Smooth muscle cell (in vitro differentiated cells): ENCODE measurements around the gene XPO1. TPM values are rescaled to one million over a fixed set of nuclear protein-coding genes. Genes with fewer than 3 reads are reported as not detected.

ENCODE experiments used
- DNase-seq: peaks from one replicate; lab custom pipeline; 2025; ENCODE audit not compliant: unreplicated experiment; lab: John Stamatoyannopoulos, UW
- H2AFZ ChIP-seq: fragments of 200-600 bp; sonication (generic); 2 replicates; pipeline ENCODE4 v1.6.0; 2016; ENCODE audit warnings: antibody characterized with exemption, low read depth, mild to moderate bottlenecking
- H3F3A ChIP-seq: fragments of 200-600 bp; sonication (generic); 2 replicates; pipeline ENCODE4 v1.6.0; 2017; ENCODE audit warnings: antibody characterized with exemption, low read depth
- H3K27ac ChIP-seq: fragments of 200-600 bp; sonication (generic); 2 replicates; pipeline ENCODE4 v1.5.1; 2016; ENCODE audit warnings: low read depth, mild to moderate bottlenecking
- H3K27me3 ChIP-seq: fragments of 200-600 bp; sonication (generic); 2 replicates; pipeline ENCODE4 v1.6.1; 2016; ENCODE audit warnings: low read depth, mild to moderate bottlenecking
- H3K36me3 ChIP-seq: fragments of 200-600 bp; sonication (generic); 2 replicates; pipeline ENCODE4 v1.5.1; 2016; ENCODE audit warnings: low read depth
- H3K4me1 ChIP-seq: fragments of 200-600 bp; sonication (generic); 2 replicates; pipeline ENCODE4 v1.5.1; 2016; ENCODE audit warnings: low read depth
- H3K4me2 ChIP-seq: fragments of 200-600 bp; sonication (generic); 2 replicates; pipeline ENCODE4 v1.6.0; 2016; ENCODE audit warnings: mild to moderate bottlenecking
- H3K4me3 ChIP-seq: fragments of 200-600 bp; sonication (generic); 2 replicates; pipeline ENCODE4 v1.5.1; 2016; ENCODE audit warnings: mild to moderate bottlenecking
- H3K79me2 ChIP-seq: fragments of 200-600 bp; sonication (generic); 2 replicates; pipeline ENCODE4 v1.6.0; 2016; ENCODE audit warnings: low read depth, mild to moderate bottlenecking
- H3K9ac ChIP-seq: fragments of 200-600 bp; sonication (generic); 2 replicates; pipeline ENCODE4 v1.6.0; 2016; ENCODE audit warnings: low read depth
- H3K9me3 ChIP-seq: fragments of 200-600 bp; sonication (generic); replicated peaks from 2 replicates; pipeline ENCODE4 v1.5.1; 2016; ENCODE audit warnings: low read depth
- H4K20me1 ChIP-seq: fragments of 200-600 bp; sonication (generic); 2 replicates; pipeline ENCODE4 v1.6.0; 2016; ENCODE audit warnings: low read depth
- WGBS: methylation state at CpG from one replicate; pipeline ENCODE4 v1.1.7; 2016; ENCODE audit warnings: low lambda C conversion rate; 5-methylcytosine and 5-hydroxymethylcytosine counted together
- polyA plus RNA-seq: library from polyadenylated mRNA; unstranded; fragments of >200 nt; fragmentation: Nextera tagmentation; extraction: Ambion mirVana; gene quantifications from 2 replicates; pipeline ENCODE4 v1.2.1, GENCODE V29; 2016
- total RNA-seq: library from RNA; depleted of rRNA; stranded (reverse); fragments of >200 nt; gene quantifications from 2 replicates; pipeline ENCODE4 v1.2.3, GENCODE V29; 2014
- TF ChIP-seq, protein P1 (sequence below): fragments of 200-600 bp; sonication (generic); IDR thresholded peaks from 2 replicates; pipeline ENCODE4 v1.5.1; 2017; ENCODE audit warnings: borderline replicate concordance, mild to moderate bottlenecking, antibody characterized with exemption; ENCODE audit not compliant: insufficient read depth, poor library complexity, severe bottlenecking

XPO1 gene
- total and polyA plus RNA-seq, 2 experiments from 2014 or later: 42.6 to 449 TPM

DNA sequence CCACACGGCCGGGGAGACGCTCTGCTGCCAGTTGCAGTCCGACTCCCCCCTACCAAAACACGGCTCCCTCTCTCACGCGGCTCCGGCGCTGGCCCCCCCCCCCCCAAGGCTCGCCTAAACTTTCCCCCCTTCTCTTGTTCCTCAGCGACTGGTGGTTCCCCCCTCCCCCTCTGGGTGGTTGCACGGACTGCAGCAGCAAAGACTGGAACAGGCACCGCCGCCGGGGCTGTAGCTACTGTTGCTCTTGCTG is 281 bp downstream of the XPO1 start:
- Histone ChIP-seq H3K36me3 (no peaks in the 10 kb centered on the region), H3F3A (no peaks in the 10 kb centered on the region), H3K4me1 (peaks cover 27% of the 10 kb centered on the region), H3K27ac (peak overlapping the region; percentile 93), H2AFZ (peak overlapping the region; percentile 78), H3K9ac (peak overlapping the region; percentile 87), H3K27me3 (no peaks in the 10 kb centered on the region), H3K4me3 (peak overlapping the region; percentile 88), H4K20me1 (peaks cover 41% of the 10 kb centered on the region), H3K79me2 (peaks cover 36% of the 10 kb centered on the region), H3K9me3 (no peaks in the 10 kb centered on the region), H3K4me2 (peak overlapping the region; percentile 89)
- 2% methylated on average over 5 of the region's 15 CpGs for WGBS
- no peak for DNase-seq
- TF ChIP-seq, protein P1, sequence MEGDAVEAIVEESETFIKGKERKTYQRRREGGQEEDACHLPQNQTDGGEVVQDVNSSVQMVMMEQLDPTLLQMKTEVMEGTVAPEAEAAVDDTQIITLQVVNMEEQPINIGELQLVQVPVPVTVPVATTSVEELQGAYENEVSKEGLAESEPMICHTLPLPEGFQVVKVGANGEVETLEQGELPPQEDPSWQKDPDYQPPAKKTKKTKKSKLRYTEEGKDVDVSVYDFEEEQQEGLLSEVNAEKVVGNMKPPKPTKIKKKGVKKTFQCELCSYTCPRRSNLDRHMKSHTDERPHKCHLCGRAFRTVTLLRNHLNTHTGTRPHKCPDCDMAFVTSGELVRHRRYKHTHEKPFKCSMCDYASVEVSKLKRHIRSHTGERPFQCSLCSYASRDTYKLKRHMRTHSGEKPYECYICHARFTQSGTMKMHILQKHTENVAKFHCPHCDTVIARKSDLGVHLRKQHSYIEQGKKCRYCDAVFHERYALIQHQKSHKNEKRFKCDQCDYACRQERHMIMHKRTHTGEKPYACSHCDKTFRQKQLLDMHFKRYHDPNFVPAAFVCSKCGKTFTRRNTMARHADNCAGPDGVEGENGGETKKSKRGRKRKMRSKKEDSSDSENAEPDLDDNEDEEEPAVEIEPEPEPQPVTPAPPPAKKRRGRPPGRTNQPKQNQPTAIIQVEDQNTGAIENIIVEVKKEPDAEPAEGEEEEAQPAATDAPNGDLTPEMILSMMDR: no peak

DNA sequence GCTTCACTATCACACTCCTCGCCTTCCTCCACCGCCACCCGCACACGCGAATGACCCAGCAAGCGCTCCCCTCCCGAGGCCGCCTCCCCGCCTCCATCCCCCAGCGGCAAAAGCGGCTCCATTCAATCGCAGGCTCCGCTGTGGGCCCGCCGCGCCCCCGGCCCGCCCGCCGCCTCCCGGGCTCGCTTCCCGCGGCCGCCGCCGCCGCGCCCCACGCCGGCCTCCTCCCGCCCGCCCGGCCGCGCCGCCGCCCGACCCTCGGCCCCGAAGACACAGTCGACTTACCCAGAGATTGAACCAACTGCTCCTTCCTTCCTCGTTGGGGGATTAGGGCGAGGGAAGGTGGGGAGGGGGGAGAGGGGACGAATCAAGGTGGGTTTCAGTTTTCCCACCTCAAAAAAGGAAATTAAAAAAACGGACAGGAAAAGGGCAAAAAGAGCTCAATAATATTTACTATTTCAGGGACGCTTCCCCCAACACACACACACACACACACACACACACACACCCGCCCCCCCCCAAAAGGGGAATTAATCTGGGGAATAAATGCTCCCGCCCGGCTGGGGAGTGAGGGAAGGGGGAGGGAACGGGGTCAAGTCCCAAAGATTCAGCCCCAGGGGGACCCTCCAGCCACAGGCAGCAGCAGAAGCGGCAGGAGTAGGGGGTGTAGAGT is 743 bp downstream of the XPO1 start:
- H3K79me2 ChIP-seq: peaks cover 41% of the 10 kb centered on the region
- no peaks in the 10 kb centered on the region for H3K9me3 ChIP-seq
- DNase-seq: peak; percentile 54
- H3K4me3 ChIP-seq: peak overlapping the region; percentile 88
- TF ChIP-seq, protein P1: no peak
- H2AFZ ChIP-seq: peak overlapping the region; percentile 75
- no peaks in the 10 kb centered on the region for H3K36me3 ChIP-seq
- peak overlapping the region; percentile 87 for H3K9ac ChIP-seq
- H3K27me3 ChIP-seq: no peaks in the 10 kb centered on the region
- peak overlapping the region; percentile 89 for H3K4me2 ChIP-seq
- H4K20me1 ChIP-seq: peaks cover 46% of the 10 kb centered on the region
- H3K27ac ChIP-seq: peak overlapping the region; percentile 93
- peaks cover 27% of the 10 kb centered on the region for H3K4me1 ChIP-seq
- WGBS: 0% methylated on average over 13 of the region's 52 CpGs
- H3F3A ChIP-seq: no peaks in the 10 kb centered on the region

DNA sequence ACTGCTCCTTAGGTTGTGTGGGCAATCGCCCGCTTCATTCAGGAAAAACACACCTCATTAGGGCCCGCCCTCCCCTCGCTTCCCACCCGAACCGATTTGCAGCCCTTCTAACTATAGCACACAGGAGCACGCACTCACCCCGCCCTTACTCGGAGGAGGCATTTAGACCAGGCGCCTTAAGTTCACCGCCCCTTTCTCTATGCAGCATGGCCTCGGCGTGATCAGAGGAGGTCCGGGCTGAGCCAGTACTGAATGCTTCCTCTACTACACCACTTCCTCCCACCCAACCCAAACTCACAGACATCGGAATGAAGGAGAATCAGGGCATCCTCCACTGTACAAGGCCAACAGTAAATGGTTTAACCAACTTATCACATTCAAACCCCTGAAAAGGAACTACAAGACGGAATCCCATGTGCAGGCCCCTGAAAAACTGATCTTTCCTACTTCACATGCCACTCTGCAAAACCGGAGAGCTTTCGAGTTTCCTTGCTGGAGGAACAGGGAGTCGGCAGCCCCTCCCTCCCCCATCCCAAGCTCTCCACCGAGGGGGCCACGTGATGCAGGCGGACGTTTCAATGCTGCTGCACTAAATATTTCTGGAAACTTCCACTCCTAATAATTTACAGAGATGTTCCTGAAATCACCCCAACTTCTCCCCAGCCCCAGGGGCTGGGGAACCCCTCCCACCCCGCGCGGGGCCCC is 1.4 kb downstream of the XPO1 start:
- Histone ChIP-seq H3K9me3 (no peaks in the 10 kb centered on the region), H3K4me1 (peaks cover 29% of the 10 kb centered on the region), H3K4me3 (peak overlapping the region; percentile 88), H3F3A (no peaks in the 10 kb centered on the region), H3K9ac (peak overlapping the region; percentile 17), H3K4me2 (peak overlapping the region; percentile 89), H3K27me3 (no peaks in the 10 kb centered on the region), H2AFZ (peak overlapping the region; percentile 75), H3K36me3 (no peaks in the 10 kb centered on the region), H4K20me1 (peaks cover 53% of the 10 kb centered on the region), H3K79me2 (peaks cover 48% of the 10 kb centered on the region), H3K27ac (peak overlapping the region; percentile 93)
- TF ChIP-seq, protein P1: no peak
- DNase-seq: peak; percentile 61
- 1% methylated on average over 26 of the region's 26 CpGs for WGBS
